Raji (cell line): ENCODE results near the gene F5.

Source experiments
- POLR2A ChIP-seq: IDR thresholded peaks from 2 replicates; pipeline ENCODE4 v1.6.1; 2011; ENCODE audit warnings: low read depth, low read length, control low read depth; ENCODE audit not compliant: insufficient read depth

The F5 gene

DNA sequence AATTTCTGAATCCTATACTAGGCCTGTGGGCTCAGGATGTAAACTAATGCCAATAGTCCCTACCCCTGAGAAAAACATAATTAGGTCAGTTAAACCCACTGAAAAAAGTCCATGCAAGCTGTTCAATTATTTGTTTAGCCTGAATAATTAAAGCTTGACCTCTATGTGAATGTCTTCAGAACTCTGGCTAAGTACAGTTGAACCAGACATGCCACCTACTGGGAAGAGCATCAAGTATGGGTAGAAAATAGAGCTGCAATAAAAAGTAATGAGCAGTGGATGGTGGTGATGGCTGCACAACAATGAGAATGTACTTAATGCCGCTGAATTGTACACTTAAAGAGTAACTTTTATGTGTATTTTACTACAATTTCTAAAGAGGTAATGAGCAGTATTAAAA, 76.9 kb downstream of the F5 start:
- TF ChIP-seq POLR2A = no peak

DNA sequence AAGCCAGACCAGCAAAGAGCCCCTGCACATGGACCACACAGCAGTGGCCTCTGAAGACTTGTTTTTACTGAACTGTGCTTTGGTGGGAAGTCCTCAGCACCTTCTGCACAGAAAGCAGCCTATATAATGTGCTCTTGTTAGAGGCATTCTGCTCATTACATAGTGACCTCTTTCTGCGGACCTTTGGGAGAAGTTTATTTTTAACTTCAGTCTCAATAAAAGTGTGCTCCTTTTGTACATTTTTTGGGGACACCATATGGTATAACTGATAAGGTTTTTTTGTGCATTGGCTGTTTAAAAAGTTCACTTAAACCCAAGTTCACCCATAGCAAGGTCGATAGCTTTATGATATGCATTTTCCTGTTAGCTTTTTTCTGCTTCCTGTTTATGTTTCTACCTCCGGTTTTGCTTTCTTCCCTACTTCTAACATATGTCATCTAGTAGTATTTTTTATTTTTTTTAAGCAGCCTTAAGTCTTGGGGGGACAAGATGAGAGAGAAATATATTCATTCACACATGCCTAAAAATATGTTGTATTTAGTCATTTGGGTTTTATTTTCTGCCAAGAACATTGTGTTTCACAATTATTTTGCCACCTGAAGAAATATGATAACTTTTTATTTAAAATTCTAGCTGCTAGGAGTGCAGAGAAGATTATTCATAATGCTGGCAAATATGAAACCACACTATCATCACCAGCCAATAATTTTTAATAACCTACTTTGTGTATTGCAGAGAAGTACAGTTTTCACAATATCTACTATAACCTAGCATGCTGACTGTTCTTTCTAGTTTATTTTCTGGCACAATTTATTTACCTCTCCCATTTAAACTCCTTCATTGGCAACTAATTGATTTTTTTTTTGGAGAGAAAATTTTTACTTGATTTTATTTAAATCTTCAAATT, 77.6 kb downstream of the F5 start:
- no peak for TF ChIP-seq POLR2A

DNA sequence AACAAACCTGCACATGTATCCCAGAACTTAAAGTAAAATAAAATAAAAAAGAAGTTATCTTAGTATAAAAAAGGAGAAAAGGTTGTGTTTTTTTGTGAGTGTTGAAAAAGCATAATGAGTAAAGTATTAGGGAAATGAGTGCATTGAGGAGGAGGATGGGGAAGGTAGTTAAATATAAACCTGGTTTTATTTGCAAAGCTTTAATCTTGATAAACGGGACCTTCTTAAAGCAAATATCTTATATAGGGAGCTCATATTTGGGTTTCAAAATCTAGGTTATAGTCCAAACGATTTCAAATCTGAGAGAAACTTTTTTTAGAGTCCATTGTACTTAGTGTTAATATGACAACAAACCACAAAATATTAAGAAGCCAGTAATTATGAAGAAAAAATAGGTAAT, 78.9 kb downstream of the F5 start:
- TF ChIP-seq POLR2A = no peak

DNA sequence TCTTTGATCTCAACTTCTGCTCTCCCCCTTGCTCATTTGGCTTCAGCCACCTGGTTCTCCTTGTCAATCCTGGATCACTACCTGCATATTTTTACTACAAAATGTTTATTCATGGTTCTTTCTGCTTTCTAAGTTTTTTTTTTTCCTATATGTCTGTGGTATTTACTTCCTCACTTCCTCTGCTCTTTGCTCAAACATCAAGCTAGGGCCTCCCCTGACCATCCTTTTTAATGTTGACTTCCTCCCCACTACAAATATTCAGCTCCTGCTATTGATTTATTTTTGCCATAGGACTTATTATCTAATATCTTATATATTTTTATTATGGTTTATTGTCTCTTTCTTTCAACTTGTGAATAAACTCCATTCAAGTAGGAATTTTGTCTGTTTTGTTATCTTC, 86.5 kb downstream of the F5 start:
- TF ChIP-seq POLR2A = no peak

DNA sequence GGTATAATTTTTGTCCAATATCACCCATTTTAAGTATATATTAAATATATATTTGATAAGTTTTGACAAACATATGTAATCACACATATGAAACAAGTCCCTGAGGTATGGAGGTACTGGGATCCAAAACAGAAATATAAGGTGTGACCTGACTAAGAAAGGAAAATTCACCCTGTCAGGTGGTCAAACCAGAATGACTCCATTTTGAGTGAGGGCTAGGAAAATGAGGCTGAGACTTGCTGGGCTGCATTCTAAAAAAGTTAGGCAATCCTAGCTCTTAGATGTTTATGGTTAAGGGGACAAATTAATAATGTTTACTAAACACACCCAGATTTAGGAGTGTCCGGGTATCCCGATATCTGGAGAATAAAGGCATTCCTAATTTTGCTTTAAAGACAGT, 89.0 kb downstream of the F5 start:
- TF ChIP-seq POLR2A = no peak

DNA sequence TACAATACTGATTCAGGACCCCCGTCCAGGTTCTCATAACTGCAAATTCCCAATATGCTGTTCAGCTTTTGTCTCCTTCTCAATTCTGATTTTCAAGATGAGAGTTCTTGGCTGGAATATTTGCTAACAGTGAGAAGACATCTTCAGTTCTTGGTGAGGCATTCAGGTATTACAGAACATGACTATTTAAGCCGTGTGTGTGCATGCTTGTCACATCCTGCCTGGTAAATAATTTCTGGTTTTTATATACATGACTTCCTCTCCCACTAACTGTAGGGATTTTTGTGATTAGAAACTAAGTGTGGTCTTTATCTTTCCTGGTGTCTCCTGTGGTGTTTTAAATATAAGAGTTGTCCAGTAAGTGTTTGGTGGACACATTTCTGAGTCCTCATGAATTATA, 90.4 kb downstream of the F5 start:
- no peak for TF ChIP-seq POLR2A

DNA sequence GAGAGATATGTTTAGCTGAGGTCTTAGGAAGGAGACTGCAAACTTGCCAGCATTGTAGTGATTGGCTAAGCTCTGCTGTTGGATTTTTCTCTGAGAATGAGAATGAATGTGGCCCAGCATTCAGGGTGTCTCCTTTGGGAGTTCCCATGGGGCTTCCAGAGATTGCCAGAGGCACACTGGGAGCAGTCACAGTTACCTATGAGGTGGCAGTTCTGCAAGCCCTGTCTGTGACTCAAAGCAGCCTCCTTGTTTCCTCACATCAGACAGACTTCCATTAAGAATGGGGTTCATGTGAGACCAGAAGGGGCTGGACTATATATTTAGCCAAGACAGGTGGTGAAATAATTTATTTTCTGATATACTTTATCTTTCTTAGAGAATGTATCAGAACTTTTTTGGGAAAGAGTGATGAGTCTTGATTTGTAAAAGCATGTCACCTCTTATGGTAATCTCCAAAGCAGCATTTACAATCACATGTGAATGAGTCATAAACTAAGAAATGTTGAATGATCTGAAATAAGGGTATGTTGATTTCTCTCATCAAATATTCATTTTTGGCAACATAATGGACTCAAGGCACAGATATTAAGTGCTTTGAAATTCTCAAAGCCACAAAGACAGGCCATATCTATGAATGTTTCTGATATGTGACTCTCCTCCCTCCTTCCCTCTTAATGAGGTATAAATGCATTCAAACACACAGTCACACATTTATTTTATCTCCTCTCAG, 91.1 kb downstream of the F5 start:
- TF ChIP-seq POLR2A = no peak

DNA sequence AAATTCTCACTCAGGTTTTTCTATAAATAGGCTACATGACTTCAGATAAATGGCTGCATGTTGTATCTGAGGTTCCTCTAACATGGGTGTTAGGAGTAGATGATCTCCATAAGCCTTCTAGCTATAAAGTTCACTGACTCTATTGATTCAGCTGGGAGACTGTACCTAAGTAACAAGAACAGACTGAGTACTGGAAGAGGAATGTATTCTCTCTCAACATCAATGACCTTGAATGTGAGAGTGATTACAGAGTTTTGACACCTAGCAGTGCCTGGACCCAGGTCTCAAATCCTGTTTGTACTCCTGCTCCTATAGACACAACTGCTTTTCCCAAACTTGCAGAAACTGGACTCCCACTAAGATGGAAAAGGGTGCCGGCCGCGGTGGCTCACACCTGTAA, 91.9 kb downstream of the F5 start:
- TF ChIP-seq POLR2A = no peak

DNA sequence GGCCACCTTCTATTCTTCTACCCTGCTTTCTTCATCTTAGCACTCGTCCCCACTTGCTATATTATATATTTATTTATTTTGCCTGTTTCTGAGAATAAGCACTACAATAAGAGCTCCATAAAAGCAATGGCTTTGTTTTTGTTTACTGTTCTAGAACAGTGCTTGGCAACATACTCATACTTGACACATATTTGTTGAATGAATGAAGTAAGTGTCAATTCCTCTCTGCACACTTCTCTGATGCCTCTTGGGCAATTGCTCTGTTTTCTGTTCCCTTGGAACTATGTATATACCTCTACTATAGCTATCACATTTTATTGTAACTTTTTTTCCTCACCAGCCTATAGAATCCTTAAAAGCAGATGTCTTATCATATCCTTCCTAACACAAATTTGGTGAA, 93.0 kb downstream of the F5 start:
- no peak for TF ChIP-seq POLR2A

DNA sequence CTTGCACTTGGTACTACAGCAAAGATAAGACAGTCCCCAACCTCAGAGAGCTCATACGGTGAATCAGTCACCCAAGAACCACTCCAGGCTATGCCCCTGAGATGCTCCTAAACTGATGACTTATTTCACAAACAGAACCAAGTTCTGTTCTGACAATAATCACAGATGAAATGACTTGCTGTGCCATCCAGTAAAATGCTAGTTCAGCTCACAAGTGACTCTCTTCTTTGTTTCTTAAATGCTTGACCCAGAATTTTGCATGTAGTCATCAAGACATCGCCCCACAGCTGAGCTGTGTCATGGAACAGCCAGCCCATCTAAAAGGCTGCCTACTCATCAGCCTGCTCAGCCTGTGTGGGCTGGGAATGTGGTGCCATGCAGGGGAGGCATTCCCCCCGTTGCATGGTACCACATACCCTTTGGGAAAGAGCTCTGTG, 94.4 kb downstream of the F5 start:
- no peak for TF ChIP-seq POLR2A

DNA sequence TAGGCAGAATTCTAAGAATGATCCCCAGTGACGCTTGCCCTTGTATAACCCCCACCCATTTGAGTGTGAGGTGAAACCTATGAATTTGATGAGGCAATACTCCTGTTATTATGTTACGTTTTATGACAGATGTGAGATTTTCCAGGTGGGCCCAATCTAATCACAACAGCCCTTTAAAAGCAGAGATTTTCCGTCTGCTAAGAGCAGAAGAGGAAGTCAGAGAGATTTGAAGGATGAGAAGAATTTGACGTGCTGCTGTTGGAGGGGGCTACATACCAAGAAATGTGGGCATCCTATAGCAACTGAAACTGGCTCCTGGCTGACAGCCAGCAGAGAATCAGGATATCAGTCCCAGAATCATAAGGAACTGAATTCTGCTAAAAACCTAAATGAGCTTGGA, 98.1 kb downstream of the F5 start:
- TF ChIP-seq POLR2A = no peak

DNA sequence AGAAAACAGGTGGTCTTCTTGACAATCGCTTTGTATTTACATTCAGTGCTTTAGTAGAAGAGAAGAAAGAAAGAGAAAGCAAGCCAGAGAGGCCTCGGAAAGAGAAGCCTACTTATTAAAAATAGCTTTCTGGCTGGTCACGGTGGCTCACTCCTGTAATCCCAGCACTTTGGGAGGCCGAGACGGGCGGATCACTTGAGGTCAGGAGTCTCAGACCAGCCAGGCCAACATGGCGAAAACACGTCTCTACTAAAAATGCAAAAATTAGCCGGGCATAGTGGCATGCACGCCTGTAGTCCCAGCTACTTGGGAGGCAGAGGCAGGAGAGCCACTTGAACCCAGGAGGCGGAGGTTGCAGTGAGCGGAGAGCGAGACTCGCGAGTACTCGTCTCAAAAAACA, 98.7 kb downstream of the F5 start:
- TF ChIP-seq POLR2A = no peak

DNA sequence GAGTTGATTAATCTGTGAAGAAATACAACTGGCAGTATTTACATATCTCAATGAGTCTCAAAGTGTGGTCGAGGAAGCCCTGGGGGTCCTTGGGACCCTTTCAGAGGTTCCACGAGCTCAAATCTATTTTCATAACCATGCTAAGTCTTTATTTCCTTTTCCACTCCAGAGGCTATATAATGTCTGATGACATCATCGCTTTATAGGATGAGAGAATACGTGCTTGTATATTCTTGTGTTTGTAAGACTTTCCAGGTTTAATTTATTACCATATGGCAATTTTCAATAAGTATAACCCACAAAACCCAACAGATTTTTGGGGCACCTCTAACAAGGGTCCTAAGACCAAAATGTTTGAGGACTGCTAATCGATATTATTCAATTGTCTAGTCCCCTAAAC, 99.1 kb downstream of the F5 start:
- no peak for TF ChIP-seq POLR2A

DNA sequence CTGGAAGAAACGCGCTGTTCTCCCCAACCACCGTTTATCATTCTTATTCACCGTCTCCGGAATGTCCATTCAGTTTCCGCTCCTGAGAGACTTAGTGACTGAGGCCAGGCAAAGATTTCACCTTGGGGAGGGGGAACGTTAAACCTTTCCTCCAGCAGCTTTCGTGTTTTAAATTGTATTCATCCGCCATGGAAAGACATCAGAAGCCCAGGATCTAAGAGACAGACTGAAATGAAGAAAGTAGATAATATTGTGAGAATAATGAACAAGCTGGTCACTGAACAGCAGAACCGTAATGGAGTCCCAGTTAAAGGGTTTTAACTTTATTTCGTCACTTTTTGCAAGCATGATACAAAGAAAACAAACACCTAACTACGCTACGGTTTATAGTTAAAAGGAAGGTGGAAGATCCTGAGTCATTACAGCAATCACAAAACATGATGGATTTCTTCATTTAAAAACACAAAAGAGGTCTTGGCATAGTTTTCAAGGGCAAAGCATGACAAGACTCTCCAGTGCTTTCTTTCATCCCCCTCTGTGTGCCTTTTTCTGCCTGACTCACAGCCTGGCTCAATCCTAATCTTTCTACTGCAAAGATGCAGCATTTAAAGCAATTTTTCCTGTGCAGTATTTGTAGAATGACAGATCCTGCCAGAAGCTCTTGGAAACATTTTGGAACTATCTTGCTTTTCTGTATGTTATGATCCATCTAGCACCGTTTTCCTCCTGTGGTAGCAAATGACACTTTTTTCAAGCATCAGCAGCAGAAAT, 99.8 kb downstream of the F5 start:
- no peak for TF ChIP-seq POLR2A

DNA sequence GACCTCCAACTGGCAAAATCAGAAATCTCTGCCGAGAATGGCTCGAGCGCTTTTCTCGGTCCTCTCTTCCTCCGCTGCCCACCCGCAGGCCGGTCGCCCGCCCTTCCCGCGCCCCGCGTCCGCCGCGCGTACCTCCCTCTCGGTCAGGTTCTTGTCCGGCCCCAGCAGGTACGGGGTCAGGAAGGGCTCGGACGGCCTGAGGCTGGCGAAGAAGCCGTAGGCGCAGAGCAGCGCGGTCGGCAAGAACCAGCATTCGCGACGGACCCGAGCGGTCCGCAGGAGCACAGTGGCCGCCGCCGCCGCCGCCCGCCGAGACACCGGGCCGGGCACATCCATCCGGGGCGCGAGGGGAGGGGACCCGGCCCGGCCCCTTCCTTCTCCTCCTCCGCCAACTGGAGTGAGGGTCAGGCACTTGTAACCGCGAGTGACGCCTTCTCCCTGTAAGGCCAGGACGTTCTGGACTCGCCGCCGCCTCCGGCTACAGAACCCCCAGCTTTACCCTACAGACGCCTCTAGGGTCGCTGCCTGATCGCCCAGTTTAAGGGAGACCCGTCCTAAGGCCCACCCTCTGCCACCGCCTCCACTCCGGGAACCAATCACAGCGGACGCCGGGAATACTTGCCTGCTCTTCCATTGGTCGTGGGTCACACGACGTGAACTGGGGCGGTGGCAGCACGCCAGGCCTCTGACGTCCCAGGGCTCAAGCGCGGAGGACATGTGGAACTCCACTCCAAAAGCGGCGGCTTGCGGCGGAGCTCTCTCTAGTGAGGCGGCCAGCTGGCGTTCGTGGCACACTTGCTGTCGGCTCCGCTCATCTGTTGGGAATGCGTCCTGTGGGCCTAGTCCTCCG, 100.6 kb downstream of the F5 start, which contains the start of gene SLC19A2:
SLC19A2 (minus strand) TSS at position 514 of the 850 bp plus-strand sequence; CDS start at position 336, 178 bp downstream.
- TF ChIP-seq POLR2A = peak; percentile 89
